MM.1S (cell line): ENCODE measurements around the gene FBLN2.

Experiments used
- DNase-seq: peaks from one replicate; pipeline ENCODE4 v3.0.0-alpha.2; 2015
- H2AFZ ChIP-seq: fragments of 300-600 bp; sonication (generic); 2 replicates; pipeline ENCODE4 v1.6.0; 2016; ENCODE audit warnings: antibody characterized with exemption, low read length
- H3F3A ChIP-seq: fragments of 300-600 bp; sonication (generic); 2 replicates; pipeline ENCODE4 v1.6.1; 2016; ENCODE audit warnings: mild to moderate bottlenecking, antibody characterized with exemption, low read length, moderate library complexity, mixed read lengths; ENCODE audit not compliant: insufficient read depth
- H3K27ac ChIP-seq: fragments of 300-600 bp; sonication (generic); 2 replicates; pipeline ENCODE4 v1.5.1; 2016; ENCODE audit warnings: mild to moderate bottlenecking, low read length
- H3K27me3 ChIP-seq: fragments of 300-600 bp; sonication (generic); replicated peaks from 2 replicates; pipeline ENCODE4 v1.6.0; 2016; ENCODE audit warnings: low read length; ENCODE audit not compliant: insufficient read depth
- H3K36me3 ChIP-seq: fragments of 300-600 bp; sonication (generic); replicated peaks from 2 replicates; pipeline ENCODE4 v1.6.1; 2016; ENCODE audit warnings: mild to moderate bottlenecking, low read length, mixed read lengths; ENCODE audit not compliant: insufficient read depth
- H3K4me1 ChIP-seq: fragments of 300-600 bp; sonication (generic); 2 replicates; pipeline ENCODE4 v1.6.1; 2016; ENCODE audit warnings: low read length, mixed read lengths
- H3K4me2 ChIP-seq: fragments of 300-600 bp; sonication (generic); 2 replicates; pipeline ENCODE4 v1.6.0; 2016; ENCODE audit warnings: low read depth, low read length
- H3K4me3 ChIP-seq: fragments of 300-600 bp; sonication (generic); 2 replicates; pipeline ENCODE4 v1.5.1; 2016; ENCODE audit warnings: low read length, mixed read lengths
- H3K79me2 ChIP-seq: fragments of 300-600 bp; sonication (generic); 2 replicates; pipeline ENCODE4 v1.6.1; 2016; ENCODE audit warnings: mixed run types, low read length, mixed read lengths
- H3K9ac ChIP-seq: fragments of 300-600 bp; sonication (generic); 2 replicates; pipeline ENCODE4 v1.6.1; 2016; ENCODE audit warnings: low read length, mixed read lengths
- H3K9me2 ChIP-seq: fragments of 300-600 bp; sonication (generic); replicated peaks from 2 replicates; pipeline ENCODE4 v1.6.1; 2016; ENCODE audit warnings: mild to moderate bottlenecking, low read length, mixed read lengths; ENCODE audit not compliant: insufficient read depth
- H3K9me3 ChIP-seq: fragments of 300-600 bp; sonication (generic); replicated peaks from 2 replicates; pipeline ENCODE4 v1.6.1; 2016; ENCODE audit warnings: mild to moderate bottlenecking, low read length, mixed read lengths; ENCODE audit not compliant: insufficient read depth
- H4K20me1 ChIP-seq: fragments of 300-600 bp; sonication (generic); 2 replicates; pipeline ENCODE4 v1.6.1; 2016; ENCODE audit warnings: mild to moderate bottlenecking, low read length, moderate library complexity, mixed read lengths; ENCODE audit not compliant: insufficient read depth
- CTCF ChIP-seq: fragments of 300-600 bp; sonication (generic); IDR thresholded peaks from 2 replicates; pipeline ENCODE4 v1.5.1; 2016; ENCODE audit warnings: antibody characterized with exemption, low read length, mixed read lengths
- EZH2 ChIP-seq: fragments of 300-600 bp; sonication (generic); optimal IDR thresholded peaks from 2 replicates; pipeline ENCODE3; 2017; ENCODE audit warnings: low read depth, mild to moderate bottlenecking, antibody characterized with exemption, low read length, mixed read lengths
- EZH2phosphoT487 ChIP-seq: fragments of 300-600 bp; sonication (generic); IDR thresholded peaks from 2 replicates; pipeline ENCODE4 v1.6.1; 2018; ENCODE audit warnings: antibody characterized with exemption, low read length

The FBLN2 gene

GRCh38 chr3:13665582-13666226, 116.8 kb downstream of the FBLN2 start:
- Histone ChIP-seq H3K9me2 (no peaks in the 10 kb centered on the region), H3K9ac (no peak overlapping the region), H3K4me1 (no peaks in the 10 kb centered on the region), H3K79me2 (no peaks in the 10 kb centered on the region), H3K27me3 (peaks cover 79% of the 10 kb centered on the region), H3K4me2 (no peak overlapping the region), H2AFZ (no peak overlapping the region), H3F3A (no peaks in the 10 kb centered on the region), H3K36me3 (no peaks in the 10 kb centered on the region), H4K20me1 (no peaks in the 10 kb centered on the region), H3K27ac (no peak overlapping the region), H3K9me3 (no peaks in the 10 kb centered on the region), H3K4me3 (no peak overlapping the region)
- TF ChIP-seq EZH2 = no peak
- TF ChIP-seq EZH2phosphoT487 = no peak
- no peak for TF ChIP-seq CTCF
- no peak for DNase-seq

- Histone ChIP-seq H3K79me2 (no peaks in the 10 kb centered on the region), H3K9me2 (no peaks in the 10 kb centered on the region), H3K27ac (no peak overlapping the region), H3K4me2 (no peak overlapping the region), H3K9me3 (no peaks in the 10 kb centered on the region), H3K4me3 (no peak overlapping the region), H2AFZ (no peak overlapping the region), H3K4me1 (no peaks in the 10 kb centered on the region), H3K9ac (no peak overlapping the region), H3F3A (no peaks in the 10 kb centered on the region), H4K20me1 (no peaks in the 10 kb centered on the region), H3K36me3 (no peaks in the 10 kb centered on the region), H3K27me3 (peaks cover 79% of the 10 kb centered on the region)
- no peak for DNase-seq
- TF ChIP-seq CTCF (no peak), EZH2phosphoT487 (no peak), EZH2 (no peak)
Observed at GRCh38 chr3:13666227-13666619, 117.3 kb downstream of the FBLN2 start.

- Histone ChIP-seq H3K4me2 (no peak overlapping the region), H3K9me3 (no peaks in the 10 kb centered on the region), H3K4me3 (no peak overlapping the region), H3F3A (no peaks in the 10 kb centered on the region), H3K36me3 (no peaks in the 10 kb centered on the region), H3K27ac (no peak overlapping the region), H3K4me1 (no peaks in the 10 kb centered on the region), H3K9me2 (no peaks in the 10 kb centered on the region), H4K20me1 (no peaks in the 10 kb centered on the region), H3K27me3 (peaks cover 80% of the 10 kb centered on the region), H2AFZ (no peak overlapping the region), H3K79me2 (no peaks in the 10 kb centered on the region), H3K9ac (no peak overlapping the region)
- TF ChIP-seq EZH2 (no peak), CTCF (no peak), EZH2phosphoT487 (no peak)
- no peak for DNase-seq
Observed at GRCh38 chr3:13666781-13667709, 118.1 kb downstream of the FBLN2 start.
